Neural crest cell (in vitro differentiated cells): Measurements from ENCODE around the gene GFOD1. TPM values are rescaled to one million over a fixed set of nuclear protein-coding genes. Genes with fewer than 3 reads are reported as not detected.

Experiments
- DNase-seq: peaks from one replicate; pipeline ENCODE4 v3.0.0; 2021; ENCODE audit warnings: low read depth, mixed read lengths, low spot score
- H3K27ac Mint-ChIP-seq: one replicate; pipeline ENCODE4 v1.8.0; 2021; ENCODE audit warnings: mild to moderate bottlenecking, mixed read lengths; ENCODE audit not compliant: unreplicated experiment
- H3K27me3 Mint-ChIP-seq: 2 replicates; pipeline ENCODE4 v1.8.0; 2021; ENCODE audit warnings: low read depth, mild to moderate bottlenecking, mixed read lengths
- H3K36me3 Mint-ChIP-seq: 2 replicates; pipeline ENCODE4 v1.8.0; 2021; ENCODE audit warnings: low read depth, mild to moderate bottlenecking, mixed read lengths
- H3K4me1 Mint-ChIP-seq: 2 replicates; pipeline ENCODE4 v1.8.0; 2021; ENCODE audit warnings: mixed read lengths
- H3K4me3 Mint-ChIP-seq: one replicate; pipeline ENCODE4 v1.8.0; 2021; ENCODE audit warnings: mild to moderate bottlenecking, mixed read lengths
- H3K9me3 Mint-ChIP-seq: 2 replicates; pipeline ENCODE4 v1.8.0; 2021; ENCODE audit warnings: mixed read lengths
- CTCF ChIP-seq: fragments of 200-600 bp; sonication (generic); conservative IDR thresholded peaks from 2 replicates; pipeline ENCODE4 v1.5.0; 2021; ENCODE audit warnings: antibody characterized with exemption, mild to moderate bottlenecking
- total RNA-seq: library from RNA; stranded (reverse); gene quantifications from 2 replicates; pipeline ENCODE4 v1.2.1, GENCODE V29; 2021

The GFOD1 gene
- total RNA-seq, 1 donor from 2014 or later, result 2.2 TPM

- Mint-ChIP-seq H3K36me3 (no peaks in the 10 kb centered on the region), H3K27ac (no peak overlapping the region), H3K4me3 (no peak overlapping the region), H3K4me1 (peaks cover 31% of the 10 kb centered on the region), H3K27me3 (no peaks in the 10 kb centered on the region), H3K9me3 (no peaks in the 10 kb centered on the region)
- TF ChIP-seq CTCF, result no peak
- no peak for DNase-seq
Measured at GRCh38 chr6:13427316-13427715, 60.1 kb downstream of the GFOD1 start.

GRCh38 chr6:13425943-13426931, 61.2 kb downstream of the GFOD1 start:
- Mint-ChIP-seq H3K4me3 (no peak overlapping the region), H3K4me1 (peaks cover 37% of the 10 kb centered on the region), H3K36me3 (no peaks in the 10 kb centered on the region), H3K9me3 (no peaks in the 10 kb centered on the region), H3K27me3 (no peaks in the 10 kb centered on the region), H3K27ac (no peak overlapping the region)
- no peak for DNase-seq
- TF ChIP-seq CTCF, result no peak

GRCh38 chr6:13425270-13425873, 62.0 kb downstream of the GFOD1 start:
- Mint-ChIP-seq H3K4me3 (no peak overlapping the region), H3K4me1 (peaks cover 44% of the 10 kb centered on the region), H3K27ac (no peak overlapping the region), H3K27me3 (no peaks in the 10 kb centered on the region), H3K9me3 (no peaks in the 10 kb centered on the region), H3K36me3 (no peaks in the 10 kb centered on the region)
- no peak for DNase-seq
- TF ChIP-seq CTCF, result no peak

- H3K36me3 Mint-ChIP-seq, result no peaks in the 10 kb centered on the region
- H3K27me3 Mint-ChIP-seq, result no peaks in the 10 kb centered on the region
- H3K9me3 Mint-ChIP-seq, result no peaks in the 10 kb centered on the region
- no peak for DNase-seq
- no peak overlapping the region for H3K27ac Mint-ChIP-seq
- peaks cover 33% of the 10 kb centered on the region for H3K4me1 Mint-ChIP-seq
- TF ChIP-seq CTCF, result no peak
- no peak overlapping the region for H3K4me3 Mint-ChIP-seq
Measured at GRCh38 chr6:13423252-13423651, 64.1 kb downstream of the GFOD1 start.

- Mint-ChIP-seq H3K9me3 (no peaks in the 10 kb centered on the region), H3K4me1 (peaks cover 28% of the 10 kb centered on the region), H3K36me3 (no peaks in the 10 kb centered on the region), H3K4me3 (no peak overlapping the region), H3K27me3 (no peaks in the 10 kb centered on the region), H3K27ac (no peak overlapping the region)
- TF ChIP-seq CTCF, result no peak
- DNase-seq, result no peak
Measured at GRCh38 chr6:13422681-13423221, 64.6 kb downstream of the GFOD1 start.
